Fibroblast of skin of left quadriceps (primary cell): ENCODE measurements around the gene SMCHD1.
A peak's percentile ranks its signal among the peaks of the same experiment; 100 is the strongest.
"Not testable (repeated sequence)": the region's sequence is repeated elsewhere in the genome, so short reads cannot be mapped to it uniquely, and the experiment has no call there.

Experiments used
- DNase-seq, 2 experiments: peaks; one replicate each; pipeline ENCODE4 v3.0.0-alpha.2; 2013; ENCODE audit warnings: low read depth in 2 of 2

Gene SMCHD1

GRCh38 chr18:2814928-2815327, 159.4 kb downstream of the SMCHD1 start:
- no peak for DNase-seq

GRCh38 chr18:2818281-2818680, 162.8 kb downstream of the SMCHD1 start:
- DNase-seq: no peak

GRCh38 chr18:2821695-2822094, 166.2 kb downstream of the SMCHD1 start:
- DNase-seq: no peak

- no peak for DNase-seq
Observed at GRCh38 chr18:2822213-2822921, 166.8 kb downstream of the SMCHD1 start.

- no peak for DNase-seq
Observed at GRCh38 chr18:2823202-2823601, 167.7 kb downstream of the SMCHD1 start.

GRCh38 chr18:2823966-2824365, 168.4 kb downstream of the SMCHD1 start:
- no peak for DNase-seq

GRCh38 chr18:2824865-2825264, 169.3 kb downstream of the SMCHD1 start:
- no peak for DNase-seq

- no peak for DNase-seq
Observed at GRCh38 chr18:2825613-2826175, 170.2 kb downstream of the SMCHD1 start.

- no peak for DNase-seq
Observed at GRCh38 chr18:2826581-2826980, 171.1 kb downstream of the SMCHD1 start.

- no peak for DNase-seq
Observed at GRCh38 chr18:2827061-2827460, 171.5 kb downstream of the SMCHD1 start.

- not testable (repeated sequence) for DNase-seq
Observed at GRCh38 chr18:2836118-2836517, 180.6 kb downstream of the SMCHD1 start.

- not testable (repeated sequence) for DNase-seq
Observed at GRCh38 chr18:2837290-2837689, 181.8 kb downstream of the SMCHD1 start.

- no peak for DNase-seq
Observed at GRCh38 chr18:2839202-2839601, 183.7 kb downstream of the SMCHD1 start.

GRCh38 chr18:2840521-2840920, 185.0 kb downstream of the SMCHD1 start:
- DNase-seq: peak in 1 of 2 experiments; percentile 46

GRCh38 chr18:2843146-2843545, 187.6 kb downstream of the SMCHD1 start:
- DNase-seq: no peak

GRCh38 chr18:2845172-2845571, 189.6 kb downstream of the SMCHD1 start:
- DNase-seq: no peak

GRCh38 chr18:2846636-2847316, 191.2 kb downstream of the SMCHD1 start, which contains the start of gene EMILIN2:
TSS of gene EMILIN2 (plus strand) at chr18:2847006. CDS start at chr18:2847189, 183 bp downstream.
- peak in 1 of 2 experiments; percentile 54 for DNase-seq

GRCh38 chr18:2847317-2848246, 192.1 kb downstream of the SMCHD1 start:
- no peak for DNase-seq

GRCh38 chr18:2848247-2849246, 193.0 kb downstream of the SMCHD1 start:
- no peak for DNase-seq

GRCh38 chr18:2850816-2851215, 195.3 kb downstream of the SMCHD1 start:
- DNase-seq: no peak

GRCh38 chr18:2851771-2852170, 196.2 kb downstream of the SMCHD1 start:
- DNase-seq: no peak
